ENCODE measurements around the gene CASR. TPM values are rescaled to one million over a fixed set of nuclear protein-coding genes. Genes with fewer than 3 reads are reported as not detected.

The CASR gene
- polyA plus RNA-seq, 1 of the 3 experiments (the other 2 are of a cell fraction): not detected

GRCh38 chr3:122315619-122316018, 132.2 kb downstream of the CASR start:
- POLR2A ChIA-PET: no interaction called here
- no peaks in the 10 kb centered on the region for H4K20me1 ChIP-seq (ENCODE audit: insufficient read depth)
- H3K4me2 ChIP-seq: no peak overlapping the region
- H3K27ac ChIP-seq (ENCODE audit: low read depth in 2 of 2, low read length in 1 of 2): no peak overlapping the region
- H3F3A ChIP-seq (replicated peaks; ENCODE audit: insufficient read depth): no peaks in the 10 kb centered on the region
- no peak overlapping the region for H3K4me3 ChIP-seq (ENCODE audit: low read depth in 2 of 2, low read length in 1 of 2)
- no peaks in the 10 kb centered on the region for H3K4me1 ChIP-seq (ENCODE audit: control insufficient read depth in 1 of 2, insufficient read depth in 2 of 2, low read depth in 1 of 2, low read length in 1 of 2)
- no peak overlapping the region for H2AFZ ChIP-seq (ENCODE audit: low read depth)
- no peak overlapping the region for H3K9ac ChIP-seq
- H3K79me2 ChIP-seq (ENCODE audit: insufficient read depth): no peaks in the 10 kb centered on the region
- H3K36me3 ChIP-seq (replicated peaks in 1 of 2; ENCODE audit: control insufficient read depth in 1 of 2, insufficient read depth in 2 of 2, low read length in 1 of 2): no peaks in the 10 kb centered on the region
- peaks cover 9% of the 10 kb centered on the region; the same call in 1 of the 2 replicates for H3K27me3 ChIP-seq (ENCODE audit: insufficient read depth)
- 9% methylated on average over 4 of the region's 4 CpGs for WGBS (ENCODE audit: low lambda C conversion rate)
- no peak for TF ChIP-seq MEF2A (IDR thresholded peaks at IDR 0.05; ENCODE audit: borderline replicate concordance, low read depth)
- TF ChIP-seq TEAD4 (IDR thresholded peaks at IDR 0.05; ENCODE audit: borderline replicate concordance, insufficient read depth): no peak
- TF ChIP-seq TAF1 (IDR thresholded peaks at IDR 0.05; ENCODE audit: borderline replicate concordance, low read depth, low read length): no peak
- no peaks in the 10 kb centered on the region for H3K9me3 ChIP-seq
- CTCF ChIA-PET: interaction anchor here (1.6 kb wide), 1 partner anchor 9 kb away, joined by 6 read pairs; no protein-coding TSS in a partner anchor
- H3K9me2 ChIP-seq: no peaks in the 10 kb centered on the region
- no peak for DNase-seq

- no peak overlapping the region for H3K4me2 ChIP-seq
- H3K27ac ChIP-seq (ENCODE audit: low read depth in 2 of 2, low read length in 1 of 2): no peak overlapping the region
- TF ChIP-seq IRF3 (IDR thresholded peaks at IDR 0.05; ENCODE audit: low read depth, low read length) (no peak), ELF1 (IDR thresholded peaks at IDR 0.05) (no peak), GABPA (IDR thresholded peaks at IDR 0.05; ENCODE audit: low read depth) (no peak), FOXJ3 (CRISPR knock-in tag; IDR thresholded peaks at IDR 0.05) (no peak), MXI1 (IDR thresholded peaks at IDR 0.05; ENCODE audit: low read depth, low read length) (no peak), NFIC (IDR thresholded peaks at IDR 0.05; ENCODE audit: borderline replicate concordance) (no peak), RAD21 (IDR thresholded peaks at IDR 0.05; ENCODE audit: low read length) (no peak), CHD2 (IDR thresholded peaks at IDR 0.05; ENCODE audit: low read length, partially characterized antibody) (no peak), FOXM1 (IDR thresholded peaks at IDR 0.05; ENCODE audit: low read depth) (no peak), EZH2phosphoT487 (IDR thresholded peaks at IDR 0.05; ENCODE audit: borderline replicate concordance, low read depth) (no peak), EP300 (IDR thresholded peaks at IDR 0.05; ENCODE audit: borderline replicate concordance in 1 of 2, low read depth in 1 of 2, low read length in 1 of 2) (no peak), GATA2 (CRISPR knock-in tag; IDR thresholded peaks at IDR 0.05) (no peak), REST (IDR thresholded peaks at IDR 0.05; ENCODE audit: low read depth, low read length) (no peak)
- H3K9ac ChIP-seq: no peak overlapping the region
- CTCF ChIA-PET: no interaction called here
- no peak overlapping the region for H3K4me3 ChIP-seq (ENCODE audit: low read depth in 2 of 2, low read length in 1 of 2)
- POLR2A ChIA-PET: no interaction called here
- no peak overlapping the region for H2AFZ ChIP-seq (ENCODE audit: low read depth)
- H3K36me3 ChIP-seq (replicated peaks in 1 of 2; ENCODE audit: control insufficient read depth in 1 of 2, insufficient read depth in 2 of 2, low read length in 1 of 2): no peaks in the 10 kb centered on the region
- no peaks in the 10 kb centered on the region for H4K20me1 ChIP-seq (ENCODE audit: insufficient read depth)
- no peaks in the 10 kb centered on the region for H3K9me2 ChIP-seq
- H3K4me1 ChIP-seq (ENCODE audit: control insufficient read depth in 1 of 2, insufficient read depth in 2 of 2, low read depth in 1 of 2, low read length in 1 of 2): no peaks in the 10 kb centered on the region
- 26% methylated on average over 5 of the region's 5 CpGs for WGBS (ENCODE audit: low lambda C conversion rate)
- no peaks in the 10 kb centered on the region for H3K79me2 ChIP-seq (ENCODE audit: insufficient read depth)
- no peaks in the 10 kb centered on the region for H3F3A ChIP-seq (replicated peaks; ENCODE audit: insufficient read depth)
- H3K9me3 ChIP-seq: no peaks in the 10 kb centered on the region
- H3K27me3 ChIP-seq (ENCODE audit: insufficient read depth): peaks cover 9% of the 10 kb centered on the region; the same call in 1 of the 2 replicates
- DNase-seq: no peak
Observed at GRCh38 chr3:122316368-122316767, 132.9 kb downstream of the CASR start.
